ENCODE measurements around the gene COX14. TPM values are rescaled to one million over a fixed set of nuclear protein-coding genes. Genes with fewer than 3 reads are reported as not detected.

Gene COX14
- total and polyA plus RNA-seq, 7 experiments from 2014 or later: 37.2 to 244 (median 49.0) TPM

DNA sequence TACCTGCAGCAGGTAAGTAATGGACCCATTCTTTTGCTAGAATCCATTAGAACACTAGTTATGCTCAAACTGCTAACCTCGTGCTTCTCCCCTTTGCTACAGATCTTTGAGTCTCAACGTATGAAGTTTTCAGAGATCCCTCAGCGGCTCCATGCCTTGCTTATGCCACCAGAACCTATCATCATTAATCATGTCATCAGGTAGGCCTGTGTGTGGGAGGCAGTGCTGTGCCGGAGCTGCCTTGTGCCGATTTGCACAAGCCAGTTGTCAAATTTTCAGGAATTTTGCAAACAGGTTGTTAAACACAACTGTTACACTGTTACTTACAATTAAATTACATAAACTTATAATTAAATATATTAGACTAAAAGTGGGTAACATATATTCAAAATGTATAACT lies 21.6 kb upstream of the COX14 start:
- H3K4me1 ChIP-seq (ENCODE audit: control insufficient read depth in 2 of 2, insufficient read depth in 2 of 2, low read length in 2 of 2): peaks cover 0 to 5% of the 10 kb centered on the region in 2 donors
- ATAC-seq (no peak), DNase-seq (no peak)
- H3K36me3 ChIP-seq (ENCODE audit: control insufficient read depth in 2 of 3, insufficient read depth in 3 of 3, low read length in 3 of 3): peaks cover 15 to 81% (median 24%) of the 10 kb centered on the region in 3 experiments
- H3K27me3 ChIP-seq (ENCODE audit: control insufficient read depth in 2 of 2, insufficient read depth in 2 of 2, low read length in 2 of 2): no peaks in the 10 kb centered on the region
- H3K4me3 Mint-ChIP-seq: no peak overlapping the region
- CTCF ChIA-PET: interaction anchor here (1.4 to 3.4 kb wide), 3 partner anchors 12 to 86 kb away, joined by 4 to 20 read pairs (median 18); partner anchors contain the start of gene COX14
- POLR2A ChIA-PET: interaction anchor here (0.7 to 4.0 kb wide), 2 partner anchors 21 to 26 kb away, joined by 3 to 23 read pairs; partner anchors contain the start of gene COX14
- H3K36me3 Mint-ChIP-seq: peaks cover 0 to 29% (median 12%) of the 10 kb centered on the region in 5 donors
- H3K4me1 Mint-ChIP-seq: peaks cover 0 to 35% (median 30%) of the 10 kb centered on the region in 7 donors
- no peaks in the 10 kb centered on the region for H3K27me3 Mint-ChIP-seq
- intact Hi-C loops (cut with micrococcal nuclease): no loop called here
- H3K9me3 Mint-ChIP-seq: no peaks in the 10 kb centered on the region
- H3K27ac ChIP-seq (ENCODE audit: low read depth, low read length): no peak overlapping the region
- H3K27ac Mint-ChIP-seq: no peak overlapping the region
- H3K4me3 ChIP-seq (ENCODE audit: low read length): no peak overlapping the region
- no peaks in the 10 kb centered on the region for H3K9me3 ChIP-seq (ENCODE audit: control insufficient read depth in 2 of 3, low read length in 3 of 3)

DNA sequence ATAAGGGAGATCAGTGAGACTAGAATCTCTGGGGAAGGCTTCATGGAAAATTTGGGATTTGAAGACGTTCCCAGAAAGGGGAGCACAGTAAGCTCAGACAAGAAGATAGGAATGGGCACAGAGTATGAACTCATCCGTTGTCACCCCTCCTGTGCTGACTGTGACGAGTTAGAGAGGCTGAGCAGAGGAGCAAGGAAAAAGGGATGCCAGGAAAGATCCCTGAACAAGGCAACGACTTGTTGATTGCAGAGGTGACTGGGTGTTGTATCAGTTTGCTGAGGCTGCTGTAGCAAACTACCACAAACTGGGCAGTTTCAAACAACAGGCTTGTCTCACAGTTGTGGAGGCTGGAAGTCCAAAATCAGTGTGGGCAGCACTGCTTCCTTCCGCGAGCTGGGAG lies 14.1 kb upstream of the COX14 start:
- DNase-seq: no peak
- intact Hi-C loops (cut with micrococcal nuclease): no loop called here
- peaks cover 13 to 77% (median 33%) of the 10 kb centered on the region in 3 experiments for H3K36me3 ChIP-seq (ENCODE audit: control insufficient read depth in 2 of 3, insufficient read depth in 3 of 3, low read length in 3 of 3)
- H3K27me3 ChIP-seq (ENCODE audit: control insufficient read depth in 2 of 2, insufficient read depth in 2 of 2, low read length in 2 of 2): peaks cover 0 to 3% of the 10 kb centered on the region in 2 donors
- H3K4me1 Mint-ChIP-seq: peaks cover 0 to 5% (median 0%) of the 10 kb centered on the region in 7 donors
- H3K36me3 Mint-ChIP-seq: peaks cover 14 to 44% (median 34%) of the 10 kb centered on the region in 5 donors
- H3K9me3 Mint-ChIP-seq: no peaks in the 10 kb centered on the region
- H3K4me3 ChIP-seq (ENCODE audit: low read length): no peak overlapping the region
- no peaks in the 10 kb centered on the region for H3K4me1 ChIP-seq (ENCODE audit: control insufficient read depth in 2 of 2, insufficient read depth in 2 of 2, low read length in 2 of 2)
- ChIA-PET CTCF (interaction anchor here (0.6 to 1.7 kb wide), 2 partner anchors 14 to 936 kb away, joined by 3 to 9 read pairs; partner anchors contain the start of gene COX14), POLR2A (interaction anchor here (3.5 kb wide), 1 partner anchor 13 kb away, joined by 26 read pairs; the partner anchor contains the start of gene COX14)
- H3K27ac Mint-ChIP-seq: peak overlapping the region in 1 of 9 donors; percentile 12
- H3K27me3 Mint-ChIP-seq: no peaks in the 10 kb centered on the region
- H3K9me3 ChIP-seq (ENCODE audit: control insufficient read depth in 2 of 3, low read length in 3 of 3): no peaks in the 10 kb centered on the region
- H3K27ac ChIP-seq (ENCODE audit: low read depth, low read length): no peak overlapping the region
- H3K4me3 Mint-ChIP-seq: no peak overlapping the region
- ATAC-seq: no peak

DNA sequence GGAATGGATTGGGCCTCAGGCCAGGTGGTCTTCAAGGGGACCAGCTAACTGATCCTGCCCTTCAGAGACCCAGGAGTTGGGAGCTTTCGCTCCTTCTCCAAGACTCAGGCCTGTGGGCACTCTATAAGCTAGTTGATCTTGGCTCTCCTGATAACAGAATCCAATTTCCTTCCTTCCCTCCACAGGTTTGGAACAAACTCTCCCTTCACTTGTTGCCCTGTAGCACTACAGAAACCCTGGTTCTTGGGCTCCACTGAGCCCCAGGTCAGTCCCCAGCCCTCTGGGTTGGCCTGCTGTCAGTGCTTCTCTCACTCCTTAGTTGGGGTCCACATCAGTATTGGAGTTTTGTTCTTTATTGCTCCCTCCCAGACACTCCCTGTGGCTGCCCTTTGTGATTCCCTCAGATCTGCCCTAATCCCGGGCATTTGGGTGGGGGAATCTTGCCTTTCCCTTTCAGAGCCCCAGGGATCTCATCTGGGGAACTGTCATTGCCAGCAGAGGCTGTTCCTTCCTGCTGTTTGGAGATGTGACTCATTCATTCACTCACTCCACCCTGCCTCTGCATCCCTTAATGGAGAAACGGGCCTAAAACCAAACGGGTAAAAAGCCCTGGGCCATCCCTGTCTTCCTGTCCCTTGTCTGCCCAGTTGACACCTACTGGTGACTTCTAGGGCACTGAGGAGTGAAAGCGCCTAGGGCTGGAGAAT lies 12.6 kb upstream of the COX14 start:
- no peak overlapping the region for H3K27ac ChIP-seq (ENCODE audit: low read depth, low read length)
- CTCF ChIA-PET: interaction anchor here (2.4 kb wide), 1 partner anchor 12 kb away, joined by 9 read pairs; the partner anchor contains the start of gene COX14
- Mint-ChIP-seq H3K4me3 (no peak overlapping the region), H3K27me3 (no peaks in the 10 kb centered on the region), H3K27ac (peak overlapping the region in 5 of 9 donors; percentile 15 to 51 (median 28)), H3K4me1 (peaks cover 0 to 7% (median 0%) of the 10 kb centered on the region in 7 donors), H3K9me3 (no peaks in the 10 kb centered on the region), H3K36me3 (peaks cover 14 to 41% (median 34%) of the 10 kb centered on the region in 5 donors)
- peaks cover 13 to 63% (median 29%) of the 10 kb centered on the region in 3 experiments for H3K36me3 ChIP-seq (ENCODE audit: control insufficient read depth in 2 of 3, insufficient read depth in 3 of 3, low read length in 3 of 3)
- H3K4me1 ChIP-seq (ENCODE audit: control insufficient read depth in 2 of 2, insufficient read depth in 2 of 2, low read length in 2 of 2): no peaks in the 10 kb centered on the region
- ATAC-seq: no peak
- intact Hi-C loops (cut with micrococcal nuclease): no loop called here
- H3K4me3 ChIP-seq (ENCODE audit: low read length): no peak overlapping the region
- no peaks in the 10 kb centered on the region for H3K9me3 ChIP-seq (ENCODE audit: control insufficient read depth in 2 of 3, low read length in 3 of 3)
- peaks cover 0 to 3% of the 10 kb centered on the region in 2 donors for H3K27me3 ChIP-seq (ENCODE audit: control insufficient read depth in 2 of 2, insufficient read depth in 2 of 2, low read length in 2 of 2)
- no peak for DNase-seq
- POLR2A ChIA-PET: interaction anchor here (1.0 kb wide), 1 partner anchor 13 kb away, joined by 3 read pairs; the partner anchor contains the start of gene COX14

DNA sequence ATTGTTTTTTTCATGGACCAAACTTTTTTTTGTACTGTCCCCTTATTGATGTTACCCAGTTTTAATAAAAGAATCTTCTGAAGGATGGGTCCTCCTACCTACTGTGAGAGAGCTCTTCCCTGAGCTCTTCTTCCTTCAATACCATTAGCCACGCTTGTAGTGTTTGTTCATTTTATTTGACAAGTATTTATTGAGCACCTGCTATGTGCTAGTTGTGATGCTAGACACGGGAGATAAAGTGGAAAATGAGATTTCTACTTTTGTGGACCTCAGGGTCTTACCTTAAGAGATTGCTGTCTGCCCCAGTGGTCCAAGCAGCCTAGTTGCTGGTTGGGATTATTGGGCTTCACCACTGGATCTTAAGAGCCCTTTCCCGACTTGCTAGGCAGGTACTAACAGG lies 11.5 kb upstream of the COX14 start:
- CTCF ChIA-PET: interaction anchor here (2.4 kb wide), 1 partner anchor 11 kb away, joined by 9 read pairs; the partner anchor contains the start of gene COX14
- H3K27ac Mint-ChIP-seq: peak overlapping the region in 2 of 9 donors; percentile 57
- H3K27me3 ChIP-seq (ENCODE audit: control insufficient read depth in 2 of 2, insufficient read depth in 2 of 2, low read length in 2 of 2): peaks cover 0 to 3% of the 10 kb centered on the region in 2 donors
- POLR2A ChIA-PET: interaction anchor here (1.1 to 1.9 kb wide), 2 partner anchors 11 to 16 kb away, joined by 4 to 12 read pairs; partner anchors contain the start of gene COX14
- no peaks in the 10 kb centered on the region for H3K4me1 ChIP-seq (ENCODE audit: control insufficient read depth in 2 of 2, insufficient read depth in 2 of 2, low read length in 2 of 2)
- ATAC-seq (no peak), DNase-seq (no peak)
- intact Hi-C loops (cut with micrococcal nuclease): no loop called here
- H3K4me3 Mint-ChIP-seq: no peak overlapping the region
- no peaks in the 10 kb centered on the region for H3K9me3 Mint-ChIP-seq
- peaks cover 14 to 34% (median 29%) of the 10 kb centered on the region in 5 donors for H3K36me3 Mint-ChIP-seq
- H3K27ac ChIP-seq (ENCODE audit: low read depth, low read length): no peak overlapping the region
- no peaks in the 10 kb centered on the region for H3K27me3 Mint-ChIP-seq
- H3K4me1 Mint-ChIP-seq: peaks cover 0 to 4% (median 0%) of the 10 kb centered on the region in 7 donors
- peaks cover 13 to 52% (median 24%) of the 10 kb centered on the region in 3 experiments for H3K36me3 ChIP-seq (ENCODE audit: control insufficient read depth in 2 of 3, insufficient read depth in 3 of 3, low read length in 3 of 3)
- no peaks in the 10 kb centered on the region for H3K9me3 ChIP-seq (ENCODE audit: control insufficient read depth in 2 of 3, low read length in 3 of 3)
- no peak overlapping the region for H3K4me3 ChIP-seq (ENCODE audit: low read length)

DNA sequence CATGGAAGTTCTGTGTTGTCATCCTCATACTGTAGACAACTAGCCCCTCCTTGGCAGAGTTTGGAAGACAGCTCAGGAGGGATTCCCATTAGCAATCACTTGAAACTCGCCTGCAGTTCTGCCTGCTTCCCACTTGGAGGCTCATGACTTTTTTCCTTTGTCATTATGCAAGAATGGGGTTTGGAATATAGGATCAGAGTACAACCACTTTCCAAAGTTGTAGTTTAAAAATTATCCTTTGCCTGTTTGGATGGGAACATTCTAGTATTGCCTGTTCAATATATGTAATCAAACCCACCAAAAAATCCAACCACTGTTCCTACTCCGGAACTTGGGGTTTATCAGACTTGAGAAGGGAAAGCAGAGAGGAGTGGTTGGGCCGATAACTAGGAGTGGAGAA lies 10.4 kb upstream of the COX14 start:
- Histone ChIP-seq H3K4me1 (ENCODE audit: control insufficient read depth in 2 of 2, insufficient read depth in 2 of 2, low read length in 2 of 2) (no peaks in the 10 kb centered on the region), H3K27me3 (ENCODE audit: control insufficient read depth in 2 of 2, insufficient read depth in 2 of 2, low read length in 2 of 2) (peaks cover 0 to 3% of the 10 kb centered on the region in 2 donors), H3K4me3 (ENCODE audit: low read length) (no peak overlapping the region), H3K9me3 (ENCODE audit: control insufficient read depth in 2 of 3, low read length in 3 of 3) (no peaks in the 10 kb centered on the region), H3K27ac (ENCODE audit: low read depth, low read length) (no peak overlapping the region), H3K36me3 (ENCODE audit: control insufficient read depth in 2 of 3, insufficient read depth in 3 of 3, low read length in 3 of 3) (peaks cover 4 to 41% (median 15%) of the 10 kb centered on the region in 3 experiments)
- intact Hi-C loops (cut with micrococcal nuclease): no loop called here
- ChIA-PET POLR2A (interaction anchor here (1.9 to 2.3 kb wide), 2 partner anchors 10 kb away, joined by 11 to 12 read pairs; partner anchors contain the start of gene COX14), CTCF (interaction anchor here (1.1 to 1.2 kb wide), 2 partner anchors 12 to 74 kb away, joined by 4 read pairs; no protein-coding TSS in a partner anchor)
- Mint-ChIP-seq H3K4me3 (no peak overlapping the region), H3K36me3 (peaks cover 3 to 23% (median 18%) of the 10 kb centered on the region in 5 donors), H3K4me1 (peaks cover 0 to 3% (median 0%) of the 10 kb centered on the region in 7 donors), H3K27ac (peak overlapping the region in 2 of 9 donors; percentile 10 to 27), H3K9me3 (no peaks in the 10 kb centered on the region), H3K27me3 (no peaks in the 10 kb centered on the region)
- DNase-seq (no peak), ATAC-seq (no peak)

DNA sequence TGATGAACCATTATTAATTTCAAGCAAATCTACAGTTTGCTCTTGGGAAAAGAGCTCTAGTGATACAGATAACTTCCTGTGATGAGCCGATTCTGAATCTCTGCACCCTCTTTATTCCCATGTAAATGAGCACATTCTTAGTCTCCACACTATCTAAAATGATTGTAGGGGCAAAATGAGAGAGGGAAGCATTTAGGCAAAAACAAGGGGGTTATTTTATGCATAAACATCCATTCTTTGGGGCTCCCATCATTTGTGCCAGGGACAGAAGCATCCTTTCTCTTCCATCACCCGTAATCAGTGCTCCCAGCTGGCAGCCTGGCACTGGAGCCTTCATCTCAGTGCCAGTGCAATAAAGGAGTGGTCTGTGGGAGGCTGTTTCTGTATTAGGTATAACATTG lies 9.9 kb upstream of the COX14 start:
- H3K27me3 ChIP-seq (ENCODE audit: control insufficient read depth in 2 of 2, insufficient read depth in 2 of 2, low read length in 2 of 2): peaks cover 0 to 3% of the 10 kb centered on the region in 2 donors

More for the DNA sequence above, 9.9 kb upstream of the COX14 start:
- no peak overlapping the region for H3K4me3 ChIP-seq (ENCODE audit: low read length)
- H3K36me3 Mint-ChIP-seq: peaks cover 0 to 19% (median 15%) of the 10 kb centered on the region in 5 donors
- peaks cover 0 to 37% (median 14%) of the 10 kb centered on the region in 3 experiments for H3K36me3 ChIP-seq (ENCODE audit: control insufficient read depth in 2 of 3, insufficient read depth in 3 of 3, low read length in 3 of 3)
- peaks cover 0 to 3% (median 0%) of the 10 kb centered on the region in 7 donors for H3K4me1 Mint-ChIP-seq
- H3K27ac ChIP-seq (ENCODE audit: low read depth, low read length): no peak overlapping the region
- no peaks in the 10 kb centered on the region for H3K4me1 ChIP-seq (ENCODE audit: control insufficient read depth in 2 of 2, insufficient read depth in 2 of 2, low read length in 2 of 2)
- H3K9me3 ChIP-seq (ENCODE audit: control insufficient read depth in 2 of 3, low read length in 3 of 3): no peaks in the 10 kb centered on the region
- intact Hi-C loops (cut with micrococcal nuclease): no loop called here
- H3K27ac Mint-ChIP-seq: peak overlapping the region in 1 of 9 donors; percentile 11
- DNase-seq (no peak), ATAC-seq (no peak)
- ChIA-PET POLR2A (interaction anchor here (2.3 kb wide), 1 partner anchor 9 kb away, joined by 11 read pairs; the partner anchor contains the start of gene COX14), CTCF (interaction anchor here (1.1 to 1.2 kb wide), 2 partner anchors 12 to 74 kb away, joined by 4 read pairs; no protein-coding TSS in a partner anchor)
- H3K4me3 Mint-ChIP-seq: no peak overlapping the region
- H3K9me3 Mint-ChIP-seq: no peaks in the 10 kb centered on the region
- H3K27me3 Mint-ChIP-seq: no peaks in the 10 kb centered on the region
